ENCODE measurements around the gene KIF26B.

The KIF26B gene

GRCh38 chr1:245133995-245134715 lies 20.6 kb upstream of the KIF26B start:
- DNase-seq: no peak

- no peak for DNase-seq
Observed at GRCh38 chr1:245142171-245142798, 12.5 kb upstream of the KIF26B start.

GRCh38 chr1:245142976-245143375 lies 11.8 kb upstream of the KIF26B start:
- DNase-seq: no peak

GRCh38 chr1:245143849-245144248 lies 10.9 kb upstream of the KIF26B start:
- no peak for DNase-seq

- no peak for DNase-seq
Observed at GRCh38 chr1:245148069-245148468, 6.7 kb upstream of the KIF26B start.

- DNase-seq: no peak
Observed at GRCh38 chr1:245148861-245149260, 5.9 kb upstream of the KIF26B start.

GRCh38 chr1:245153081-245153551 lies 1.7 kb upstream of the KIF26B start:
- DNase-seq: peak; percentile 39 to 72

- peak in 1 of 2 experiments; percentile 25 for DNase-seq
Observed at GRCh38 chr1:245153552-245154428, 995 bp upstream of the KIF26B start.

GRCh38 chr1:245155272-245156040 lies 671 bp downstream of the KIF26B start:
- DNase-seq: peak in 1 of 2 experiments; percentile 44

- peak; percentile 74 to 78 for DNase-seq
Observed at GRCh38 chr1:245156041-245156735, 1.4 kb downstream of the KIF26B start.

- peak in 1 of 2 experiments; percentile 21 for DNase-seq
Observed at GRCh38 chr1:245156736-245157505, 2.1 kb downstream of the KIF26B start.

- DNase-seq: no peak
Observed at GRCh38 chr1:245158913-245159312, 4.1 kb downstream of the KIF26B start.

- no peak for DNase-seq
Observed at GRCh38 chr1:245160288-245160687, 5.5 kb downstream of the KIF26B start.

- DNase-seq: no peak
Observed at GRCh38 chr1:245160741-245161400, 6.1 kb downstream of the KIF26B start.

- no peak for DNase-seq
Observed at GRCh38 chr1:245161866-245162265, 7.1 kb downstream of the KIF26B start.

- DNase-seq: peak in 1 of 2 experiments; percentile 23
Observed at GRCh38 chr1:245166471-245166885, 11.7 kb downstream of the KIF26B start.

- no peak for DNase-seq
Observed at GRCh38 chr1:245168086-245168485, 13.3 kb downstream of the KIF26B start.

- no peak for DNase-seq
Observed at GRCh38 chr1:245168906-245169305, 14.1 kb downstream of the KIF26B start.

- no peak for DNase-seq
Observed at GRCh38 chr1:245169376-245169775, 14.6 kb downstream of the KIF26B start.

GRCh38 chr1:245172026-245172425 lies 17.2 kb downstream of the KIF26B start:
- DNase-seq: no peak

- DNase-seq: no peak
Observed at GRCh38 chr1:245172829-245173228, 18.0 kb downstream of the KIF26B start.

All from NCI-H524 (cell line).